HepG2 (cell line): ENCODE measurements around the gene RFC1. TPM values are rescaled to one million over a fixed set of nuclear protein-coding genes. Genes with fewer than 3 reads are reported as not detected.

Source experiments
- CC2D1A ChIP-seq: sonication (generic); formaldehyde crosslinking; IDR thresholded peaks from 2 replicates; pipeline ENCODE4 v1.8.1; 2023; ENCODE audit warnings: mild to moderate bottlenecking, missing genetic modification reagents
- CEBPG ChIP-seq: IDR thresholded peaks from 2 replicates; pipeline ENCODE4 v1.6.1; 2016
- DRAP1 ChIP-seq: IDR thresholded peaks from 2 replicates; pipeline ENCODE4 v1.6.1; 2016; ENCODE audit warnings: missing genetic modification reagents, missing compliant biosample characterization
- E2F1 ChIP-seq: sonication (generic); formaldehyde crosslinking; IDR thresholded peaks from 2 replicates; pipeline ENCODE4 v1.5.0; 2020; ENCODE audit warnings: missing genetic modification reagents
- ETS1 ChIP-seq: sonication (generic); formaldehyde crosslinking; IDR thresholded peaks from 2 replicates; pipeline ENCODE4 v1.4.0; 2020; ENCODE audit warnings: missing genetic modification reagents
- FOSL1 ChIP-seq: sonication (generic); formaldehyde crosslinking; IDR thresholded peaks from 2 replicates; pipeline ENCODE4 v1.9.0; 2021; ENCODE audit warnings: missing genetic modification reagents, borderline replicate concordance
- FOXA3 ChIP-seq: IDR thresholded peaks from 2 replicates; pipeline ENCODE4 v1.6.1; 2016; ENCODE audit warnings: missing genetic modification reagents, missing compliant biosample characterization
- HMG20B ChIP-seq: conservative IDR thresholded peaks from 2 replicates; pipeline ENCODE4 v1.6.1; 2016; ENCODE audit warnings: missing genetic modification reagents, missing compliant biosample characterization
- HNF4G ChIP-seq, 2 experiments: sonication (generic) in 1 of 2; formaldehyde crosslinking in 1 of 2; IDR thresholded peaks; 2 replicates each; pipeline versions ENCODE4 v1.4.0 to v1.6.1; 2011 to 2020; ENCODE audit warnings: borderline replicate concordance in 2 of 2, low read depth in 2 of 2, mild to moderate bottlenecking in 2 of 2, low read length in 1 of 2, missing genetic modification reagents in 1 of 2, moderate library complexity in 1 of 2
- KLF11 ChIP-seq: IDR thresholded peaks from 2 replicates; pipeline ENCODE4 v1.6.1; 2016; ENCODE audit warnings: missing compliant biosample characterization
- NFIB ChIP-seq: sonication (generic); formaldehyde crosslinking; IDR thresholded peaks from 2 replicates; pipeline ENCODE4 v1.9.0; 2021; ENCODE audit warnings: missing genetic modification reagents, mild to moderate bottlenecking, borderline replicate concordance
- NR2F2 ChIP-seq: IDR thresholded peaks from 2 replicates; pipeline ENCODE4 v1.6.1; 2012; ENCODE audit warnings: low read depth, inconsistent platforms, borderline replicate concordance
- PATZ1 ChIP-seq: sonication (generic); formaldehyde crosslinking; IDR thresholded peaks from 2 replicates; pipeline ENCODE4 v1.4.0; 2020; ENCODE audit warnings: missing genetic modification reagents
- TOPORS ChIP-seq: sonication (generic); formaldehyde crosslinking; IDR thresholded peaks from 2 replicates; pipeline ENCODE4 v1.8.0; 2023; ENCODE audit warnings: mild to moderate bottlenecking, missing genetic modification reagents
- ZBTB33 ChIP-seq: sonication (generic); formaldehyde crosslinking; IDR thresholded peaks from 2 replicates; pipeline ENCODE4 v1.4.0; 2020; ENCODE audit warnings: missing genetic modification reagents
- ZNF136 ChIP-seq: sonication (generic); formaldehyde crosslinking; IDR thresholded peaks from 2 replicates; pipeline ENCODE4 v1.8.1; 2022; ENCODE audit warnings: low read depth, mild to moderate bottlenecking, moderate library complexity, missing genetic modification reagents
- ZNF343 ChIP-seq: sonication (generic); formaldehyde crosslinking; IDR thresholded peaks from 2 replicates; pipeline ENCODE4 v1.4.0; 2020; ENCODE audit warnings: mild to moderate bottlenecking, missing genetic modification reagents
- ZNF460 ChIP-seq: sonication (generic); formaldehyde crosslinking; IDR thresholded peaks from 2 replicates; pipeline ENCODE4 v1.5.1; 2020; ENCODE audit warnings: missing genetic modification reagents, mild to moderate bottlenecking, borderline replicate concordance
- ZSCAN5A ChIP-seq: sonication (generic); formaldehyde crosslinking; IDR thresholded peaks from 2 replicates; pipeline ENCODE4 v1.8.0; 2022; ENCODE audit warnings: mild to moderate bottlenecking, missing genetic modification reagents, borderline replicate concordance
- ZSCAN9 ChIP-seq: IDR thresholded peaks from 2 replicates; pipeline ENCODE4 v1.6.1; 2016; ENCODE audit warnings: borderline replicate concordance
- polyA plus RNA-seq, 8 experiments: library from polyadenylated mRNA; depleted of rRNA in 3 of 8; stranded (reverse) in 7 of 8; unstranded in 1 of 8; fragments of >200 nt; fragmentation: Illumina TruSeq in 4 of 8; extraction: Trizol in 4 of 8; gene quantifications; 2 replicates each; pipeline versions ENCODE4 v1.2.1 to v1.2.3, GENCODE V29; 2011 to 2016; ENCODE audit warnings: low read depth in 4 of 8, missing spikeins in 1 of 8, mixed read lengths in 1 of 8; ENCODE audit not compliant: insufficient read depth in 1 of 8
- total RNA-seq, 5 experiments: library from RNA; depleted of rRNA; stranded (reverse); fragments of >200 nt; fragmentation: Illumina TruSeq; extraction: Trizol; gene quantifications; 2 replicates each; pipeline ENCODE4 v1.2.3, GENCODE V29; 2016; ENCODE audit warnings: low read depth in 1 of 5

RFC1 gene
- total and polyA plus RNA-seq, 2 of the 13 experiments (the other 11 are each of a cell fraction or from before 2014, with no cell fraction given): 15.9 to 78.8 TPM

- TF ChIP-seq HNF4G (IDR thresholded peaks at IDR 0.05; ENCODE audit: borderline replicate concordance, low read depth, low read length) (no peak; the same call in 1 of the 2 replicates), HNF4G (CRISPR knock-in tag; IDR thresholded peaks at IDR 0.05; ENCODE audit: borderline replicate concordance, low read depth) (no peak), CC2D1A (CRISPR knock-in tag) (no peak), NR2F2 (peak; percentile 33; the same call in 1 of the 2 replicates), HMG20B (CRISPR knock-in tag) (no peak), E2F1 (CRISPR knock-in tag) (no peak), ZNF460 (CRISPR knock-in tag) (no peak), ZSCAN9 (no peak), ZSCAN5A (CRISPR knock-in tag) (no peak), ZNF343 (CRISPR knock-in tag) (no peak), ETS1 (no peak), KLF11 (CRISPR knock-in tag) (no peak), CEBPG (CRISPR knock-in tag) (peak; percentile 92), NFIB (no peak), TOPORS (CRISPR knock-in tag) (no peak), ZNF136 (CRISPR knock-in tag) (no peak), FOXA3 (peak; percentile 27; the same call in 1 of the 2 replicates), DRAP1 (CRISPR knock-in tag) (no peak), FOSL1 (no peak), PATZ1 (CRISPR knock-in tag) (no peak), ZBTB33 (CRISPR knock-in tag) (no peak)
These were observed 49.6 kb upstream of the RFC1 start (continued) for GRCh38 chr4:39415678-39416283.
